SK-N-SH treated with all-trans-retinoic acid at 6 μM for 48 hours (cell line): Measurements from ENCODE around the gene DNAL4.

Experiments
- ATAC-seq: fragments of 200-7000 bp; cut with Tn5 transposase; 3 replicates; pipeline ENCODE4 v1.9.1; 2020; ENCODE audit warnings: mild to moderate bottlenecking, moderate library complexity
- ARNTL ChIP-seq: fragments of 450-650 bp; formaldehyde crosslinking; IDR thresholded peaks from 2 replicates; pipeline ENCODE4 v1.5.0; 2020; ENCODE audit warnings: low read depth, mild to moderate bottlenecking, moderate library complexity, borderline replicate concordance
- CREB5 ChIP-seq: fragments of 250-450 bp; sonication (Bioruptor Pico); IDR thresholded peaks from 2 replicates; pipeline ENCODE4 v1.5.1; 2020; ENCODE audit warnings: low read depth, mild to moderate bottlenecking, moderate library complexity
- CSDC2 ChIP-seq: fragments of 250-450 bp; sonication (Bioruptor Pico); IDR thresholded peaks from 2 replicates; pipeline ENCODE4 v1.5.0; 2020; ENCODE audit warnings: mild to moderate bottlenecking, moderate library complexity
- CSRNP3 ChIP-seq: fragments of 250-450 bp; sonication (Bioruptor Pico); IDR thresholded peaks from 2 replicates; pipeline ENCODE4 v1.5.1; 2021; ENCODE audit warnings: mild to moderate bottlenecking, moderate library complexity
- GLIS3 ChIP-seq: fragments of 250-450 bp; sonication (Bioruptor Pico); IDR thresholded peaks from 2 replicates; pipeline ENCODE4 v1.5.0; 2020; ENCODE audit warnings: mild to moderate bottlenecking, moderate library complexity
- ISL1 ChIP-seq: fragments of 250-450 bp; sonication (Bioruptor Pico); IDR thresholded peaks from 2 replicates; pipeline ENCODE4 v2.1.2; 2022; ENCODE audit warnings: mild to moderate bottlenecking, moderate library complexity
- OSR1 ChIP-seq: fragments of 250-450 bp; sonication (Bioruptor Pico); IDR thresholded peaks from 2 replicates; pipeline ENCODE4 v1.8.0; 2022; ENCODE audit warnings: moderate library complexity, mild to moderate bottlenecking, inconsistent platforms
- POU6F1 ChIP-seq: fragments of 250-450 bp; sonication (Bioruptor Pico); IDR thresholded peaks from 2 replicates; pipeline ENCODE4 v1.8.0; 2021; ENCODE audit warnings: low read depth, mild to moderate bottlenecking, moderate library complexity, borderline replicate concordance
- PPARA ChIP-seq: fragments of 250-450 bp; sonication (Bioruptor Pico); IDR thresholded peaks from 2 replicates; pipeline ENCODE4 v1.5.0; 2020; ENCODE audit warnings: mild to moderate bottlenecking, borderline replicate concordance
- RARB ChIP-seq: fragments of 250-450 bp; sonication (Bioruptor Pico); IDR thresholded peaks from 2 replicates; pipeline ENCODE4 v1.8.0; 2021; ENCODE audit warnings: mild to moderate bottlenecking, moderate library complexity
- SNAI2 ChIP-seq: fragments of 250-450 bp; sonication (Bioruptor Pico); IDR thresholded peaks from 2 replicates; pipeline ENCODE4 v1.5.0; 2020; ENCODE audit warnings: mild to moderate bottlenecking, moderate library complexity
- TCF4 ChIP-seq: fragments of 250-450 bp; sonication (Bioruptor Pico); IDR thresholded peaks from 2 replicates; pipeline ENCODE4 v1.8.0; 2021; ENCODE audit warnings: mild to moderate bottlenecking, moderate library complexity, borderline replicate concordance
- TOX ChIP-seq: fragments of 250-450 bp; sonication (Bioruptor Pico); IDR thresholded peaks from 2 replicates; pipeline ENCODE4 v1.8.0; 2021; ENCODE audit warnings: mild to moderate bottlenecking, moderate library complexity, borderline replicate concordance
- TSHZ2 ChIP-seq: fragments of 250-450 bp; sonication (Bioruptor Pico); IDR thresholded peaks from 2 replicates; pipeline ENCODE4 v1.5.0; 2020; ENCODE audit warnings: mild to moderate bottlenecking, moderate library complexity
- ZC3H10 ChIP-seq: fragments of 250-450 bp; sonication (Bioruptor Pico); IDR thresholded peaks from 2 replicates; pipeline ENCODE4 v1.5.1; 2021; ENCODE audit warnings: mild to moderate bottlenecking, moderate library complexity
- ZFP3 ChIP-seq: fragments of 250-450 bp; sonication (Bioruptor Pico); IDR thresholded peaks from 2 replicates; pipeline ENCODE4 v1.5.0; 2020; ENCODE audit warnings: mild to moderate bottlenecking, moderate library complexity
- ZFP30 ChIP-seq: fragments of 450-650 bp; formaldehyde crosslinking; IDR thresholded peaks from 2 replicates; pipeline ENCODE4 v1.5.0; 2022; ENCODE audit warnings: mild to moderate bottlenecking, moderate library complexity
- ZNF565 ChIP-seq: fragments of 450-650 bp; formaldehyde crosslinking; conservative IDR thresholded peaks from 2 replicates; pipeline ENCODE4 v1.5.0; 2020; ENCODE audit warnings: low read depth, mild to moderate bottlenecking, moderate library complexity
- ZNF70 ChIP-seq: fragments of 450-650 bp; formaldehyde crosslinking; IDR thresholded peaks from 2 replicates; pipeline ENCODE4 v1.5.0; 2020; ENCODE audit warnings: mild to moderate bottlenecking, moderate library complexity
- ZNF8 ChIP-seq: fragments of 450-650 bp; formaldehyde crosslinking; IDR thresholded peaks from 2 replicates; pipeline ENCODE4 v1.5.0; 2020; ENCODE audit warnings: mild to moderate bottlenecking, moderate library complexity

The DNAL4 gene

GRCh38 chr22:38770257-38770949 lies 23.5 kb downstream of the DNAL4 start:
- no peak for ATAC-seq
- no peak for TF ChIP-seq POU6F1
- no peak for TF ChIP-seq ZC3H10
- TF ChIP-seq GLIS3 (CRISPR knock-in tag) = no peak
- TF ChIP-seq ZFP3 (CRISPR knock-in tag) = no peak
- TF ChIP-seq SNAI2 (CRISPR knock-in tag) = no peak
- TF ChIP-seq TCF4 = no peak
- no peak for TF ChIP-seq ZNF8 (CRISPR knock-in tag)
- TF ChIP-seq CREB5 = no peak

GRCh38 chr22:38768036-38768435 lies 25.9 kb downstream of the DNAL4 start:
- no peak for ATAC-seq

GRCh38 chr22:38767313-38767712 lies 26.6 kb downstream of the DNAL4 start:
- no peak for ATAC-seq
- no peak for TF ChIP-seq ZNF8 (CRISPR knock-in tag)
- TF ChIP-seq ZFP30 = no peak

More at GRCh38 chr22:38768036-38768435, 25.9 kb downstream of the DNAL4 start:
- TF ChIP-seq CSDC2 (CRISPR knock-in tag) (no peak), TOX (CRISPR knock-in tag) (no peak), ISL1 (no peak), ZC3H10 (no peak), ZNF70 (CRISPR knock-in tag) (no peak)

GRCh38 chr22:38766076-38766777 lies 27.7 kb downstream of the DNAL4 start:
- no peak for TF ChIP-seq TCF4
- no peak for TF ChIP-seq CREB5
- TF ChIP-seq ZC3H10 = no peak
- no peak for TF ChIP-seq ZNF8 (CRISPR knock-in tag)
- no peak for TF ChIP-seq RARB (CRISPR knock-in tag)
- TF ChIP-seq CSDC2 (CRISPR knock-in tag) = no peak
- TF ChIP-seq ZNF70 (CRISPR knock-in tag) = no peak
- no peak for TF ChIP-seq PPARA (CRISPR knock-in tag)
- no peak for TF ChIP-seq ARNTL (CRISPR knock-in tag)
- no peak for TF ChIP-seq ZNF565 (CRISPR knock-in tag)
- TF ChIP-seq CSRNP3 (CRISPR knock-in tag) = no peak
- ATAC-seq = peak; percentile 87

GRCh38 chr22:38762551-38762983 lies 31.4 kb downstream of the DNAL4 start:
- no peak for ATAC-seq
- TF ChIP-seq TSHZ2 (CRISPR knock-in tag) = no peak
- TF ChIP-seq ARNTL (CRISPR knock-in tag) = no peak
- TF ChIP-seq OSR1 (CRISPR knock-in tag) = no peak
- no peak for TF ChIP-seq POU6F1
- TF ChIP-seq ZNF70 (CRISPR knock-in tag) = no peak
- no peak for TF ChIP-seq CREB5
- no peak for TF ChIP-seq SNAI2 (CRISPR knock-in tag)
